PC-3 (cell line): ENCODE measurements around the gene WT1.

Experiments used
- CTCF ChIP-seq: fragments of 300-600 bp; sonication (generic); conservative IDR thresholded peaks from 2 replicates; pipeline ENCODE4 v1.5.1; 2017; ENCODE audit warnings: antibody characterized with exemption, low read depth, mild to moderate bottlenecking, low read length
- EZH2 ChIP-seq: fragments of 300-600 bp; sonication (generic); IDR thresholded peaks from one replicate; pipeline ENCODE4 v1.6.1; 2017; ENCODE audit warnings: antibody characterized with exemption, mild to moderate bottlenecking, low read length; ENCODE audit not compliant: unreplicated experiment
- EZH2phosphoT487 ChIP-seq: fragments of 300-600 bp; sonication (generic); IDR thresholded peaks from 2 replicates; pipeline ENCODE4 v1.6.1; 2018; ENCODE audit warnings: mild to moderate bottlenecking, antibody characterized with exemption, low read length, borderline replicate concordance

GRCh38 chr11:32435511-32435941 is at the start of gene WT1:
- TF ChIP-seq CTCF (peak; percentile 21; the same call in 1 of the 2 replicates), EZH2 (no peak), EZH2phosphoT487 (no peak)
